Natural killer cell (primary cell): ENCODE data around the gene PLEKHJ1. TPM values are rescaled to one million over a fixed set of nuclear protein-coding genes. Genes with fewer than 3 reads are reported as not detected.

Source experiments
- ATAC-seq, 3 donors: fragments of 150-1000 bp in 2 of 3; fragments of 200-7000 bp in 1 of 3; cut with Tn5 transposase; 1 replicate in 1 of 3; 2 replicates in 2 of 3; pipeline ENCODE4 v1.10.0; 2021; ENCODE audit warnings: mild to moderate bottlenecking in 2 of 3, moderate library complexity in 2 of 3
- DNase-seq, 2 donors: peaks; one replicate each; pipeline versions ENCODE4 v3.0.0 to v3.0.0-alpha.2; 2013 to 2021; ENCODE audit warnings: mixed read lengths in 1 of 2
- H3K27ac ChIP-seq: one replicate; pipeline ENCODE4 v1.5.1; 2013; ENCODE audit warnings: mild to moderate bottlenecking, low read length
- H3K27me3 ChIP-seq: one replicate; pipeline ENCODE4 v1.6.1; 2013; ENCODE audit warnings: low read length; ENCODE audit not compliant: control insufficient read depth, insufficient read depth
- H3K36me3 ChIP-seq: one replicate; pipeline ENCODE4 v1.6.1; 2013; ENCODE audit warnings: low read length; ENCODE audit not compliant: control insufficient read depth, insufficient read depth
- H3K4me1 ChIP-seq: one replicate; pipeline ENCODE4 v1.6.1; 2013; ENCODE audit warnings: low read length; ENCODE audit not compliant: control insufficient read depth, insufficient read depth
- H3K4me3 ChIP-seq: one replicate; pipeline ENCODE4 v1.5.1; 2013; ENCODE audit warnings: low read length
- H3K9me3 ChIP-seq: one replicate; pipeline ENCODE4 v1.6.1; 2013; ENCODE audit warnings: low read length; ENCODE audit not compliant: control insufficient read depth, insufficient read depth
- H3K27ac Mint-ChIP-seq, 2 donors: one replicate each; pipeline ENCODE4 v1.8.0; 2022; ENCODE audit warnings: mild to moderate bottlenecking in 2 of 2, mixed read lengths in 2 of 2, moderate library complexity in 1 of 2
- H3K27me3 Mint-ChIP-seq, 2 donors: one replicate each; pipeline ENCODE4 v1.8.0; 2022; ENCODE audit warnings: low read depth in 2 of 2, mixed read lengths in 2 of 2
- H3K36me3 Mint-ChIP-seq: one replicate; pipeline ENCODE4 v1.8.0; 2022; ENCODE audit warnings: mixed read lengths
- H3K4me1 Mint-ChIP-seq, 2 donors: one replicate each; pipeline ENCODE4 v1.8.0; 2022; ENCODE audit warnings: mixed read lengths in 2 of 2
- H3K4me3 Mint-ChIP-seq: one replicate; pipeline ENCODE4 v1.8.0; 2022; ENCODE audit warnings: mild to moderate bottlenecking, moderate library complexity, mixed read lengths
- H3K9me3 Mint-ChIP-seq, 2 donors: one replicate each; pipeline ENCODE4 v1.8.0; 2022; ENCODE audit warnings: mixed read lengths in 2 of 2
- CTCF ChIP-seq: fragments of 200-600 bp; IDR thresholded peaks from one replicate; pipeline ENCODE4 v1.8.0; 2022; ENCODE audit warnings: antibody characterized with exemption
- WGBS: methylation state at CpG from one replicate; pipeline ENCODE4 v1.1.7; 2013; ENCODE audit warnings: missing lambda C conversion rate; ENCODE audit not compliant: insufficient coverage; 5-methylcytosine and 5-hydroxymethylcytosine counted together
- intact Hi-C: fragments of 100-400 bp; cut with micrococcal nuclease; formaldehyde crosslinking; loops from one replicate; pipeline ENCODE4 v1.14.2; 2022
- total RNA-seq, 4 donors: library from RNA; stranded (reverse); fragments of 120-200 nt in 1 of 4; gene quantifications; one replicate each; pipeline versions ENCODE4 v1.2.3 to v1.2.4, GENCODE V29; 2013 to 2022

The PLEKHJ1 gene
- total RNA-seq, 3 donors from 2014 or later (not counting 1 experiment from before 2014, with no cell fraction given): 36.7 to 45.8 (median 44.7) TPM

GRCh38 chr19:2208975-2209374 lies 27.2 kb downstream of the PLEKHJ1 start:
- H3K27ac Mint-ChIP-seq: no peak overlapping the region

GRCh38 chr19:2207991-2208860 lies 27.9 kb downstream of the PLEKHJ1 start:
- WGBS: 82% methylated on average over 36 of the region's 36 CpGs
- no peak overlapping the region for H3K27ac Mint-ChIP-seq
- H3K27me3 Mint-ChIP-seq: no peaks in the 10 kb centered on the region
- Histone ChIP-seq H3K27ac (no peak overlapping the region), H3K27me3 (no peaks in the 10 kb centered on the region), H3K9me3 (no peaks in the 10 kb centered on the region), H3K36me3 (peaks cover 46% of the 10 kb centered on the region), H3K4me3 (no peak overlapping the region), H3K4me1 (peaks cover 3% of the 10 kb centered on the region)
- no peaks in the 10 kb centered on the region for H3K9me3 Mint-ChIP-seq
- no peak overlapping the region for H3K4me3 Mint-ChIP-seq
- H3K36me3 Mint-ChIP-seq: no peaks in the 10 kb centered on the region
- ATAC-seq (peak in 2 of 3 donors; percentile 61 to 77), DNase-seq (peak in 1 of 2 donors; percentile 48)
- peaks cover 0 to 12% of the 10 kb centered on the region in 2 donors for H3K4me1 Mint-ChIP-seq
- no peak for TF ChIP-seq CTCF
- intact Hi-C loops: no loop called here

More at GRCh38 chr19:2208975-2209374, 27.2 kb downstream of the PLEKHJ1 start:
- H3K27me3 ChIP-seq: no peaks in the 10 kb centered on the region
- no peaks in the 10 kb centered on the region for H3K9me3 Mint-ChIP-seq
- no peaks in the 10 kb centered on the region for H3K27me3 Mint-ChIP-seq
- intact Hi-C loops: no loop called here
- H3K27ac ChIP-seq: no peak overlapping the region
- peaks cover 50% of the 10 kb centered on the region for H3K36me3 ChIP-seq
- H3K4me3 Mint-ChIP-seq: no peak overlapping the region
- H3K9me3 ChIP-seq: no peaks in the 10 kb centered on the region
- WGBS: 95% methylated on average over 10 of the region's 10 CpGs
- peaks cover 3% of the 10 kb centered on the region for H3K4me1 ChIP-seq
- H3K4me1 Mint-ChIP-seq: peaks cover 0 to 10% of the 10 kb centered on the region in 2 donors
- DNase-seq (no peak), ATAC-seq (no peak)
- TF ChIP-seq CTCF: no peak
- no peaks in the 10 kb centered on the region for H3K36me3 Mint-ChIP-seq
- no peak overlapping the region for H3K4me3 ChIP-seq

- no peaks in the 10 kb centered on the region for H3K36me3 Mint-ChIP-seq
- H3K4me1 Mint-ChIP-seq: peaks cover 0 to 12% of the 10 kb centered on the region in 2 donors
- DNase-seq (no peak), ATAC-seq (no peak)
- no peaks in the 10 kb centered on the region for H3K27me3 ChIP-seq
- peaks cover 3% of the 10 kb centered on the region for H3K4me1 ChIP-seq
- H3K27ac ChIP-seq: no peak overlapping the region
- H3K27ac Mint-ChIP-seq: no peak overlapping the region
- no peak overlapping the region for H3K4me3 ChIP-seq
- no peaks in the 10 kb centered on the region for H3K9me3 ChIP-seq
- H3K4me3 Mint-ChIP-seq: no peak overlapping the region
- 96% methylated on average over 14 of the region's 15 CpGs for WGBS
- no peaks in the 10 kb centered on the region for H3K9me3 Mint-ChIP-seq
- H3K27me3 Mint-ChIP-seq: no peaks in the 10 kb centered on the region
- H3K36me3 ChIP-seq: peaks cover 40% of the 10 kb centered on the region
- TF ChIP-seq CTCF: no peak
- intact Hi-C loops: no loop called here
These were observed 29.1 kb downstream of the PLEKHJ1 start for GRCh38 chr19:2207008-2207407.
